Endothelial cell (in vitro differentiated cells): ENCODE measurements around the gene MAP3K5. TPM values are rescaled to one million over a fixed set of nuclear protein-coding genes. Genes with fewer than 3 reads are reported as not detected.

Source experiments
- DNase-seq: peaks from one replicate; pipeline ENCODE4 v3.0.0; 2021; ENCODE audit warnings: low spot score
- H3K27ac Mint-ChIP-seq: one replicate; pipeline ENCODE4 v1.8.0; 2021; ENCODE audit warnings: mixed read lengths, inconsistent platforms; ENCODE audit not compliant: unreplicated experiment
- H3K27me3 Mint-ChIP-seq: one replicate; pipeline ENCODE4 v1.8.0; 2021; ENCODE audit warnings: mild to moderate bottlenecking, moderate library complexity, mixed read lengths, inconsistent platforms; ENCODE audit not compliant: unreplicated experiment
- H3K36me3 Mint-ChIP-seq: one replicate; pipeline ENCODE4 v1.8.0; 2021; ENCODE audit warnings: mild to moderate bottlenecking, low read depth, mixed read lengths, inconsistent platforms; ENCODE audit not compliant: unreplicated experiment
- H3K4me1 Mint-ChIP-seq: one replicate; pipeline ENCODE4 v1.8.0; 2021; ENCODE audit warnings: mild to moderate bottlenecking, mixed read lengths, inconsistent platforms; ENCODE audit not compliant: unreplicated experiment
- H3K4me3 Mint-ChIP-seq: one replicate; pipeline ENCODE4 v1.8.0; 2021; ENCODE audit warnings: mild to moderate bottlenecking, mixed read lengths, inconsistent platforms; ENCODE audit not compliant: unreplicated experiment
- H3K9me3 Mint-ChIP-seq: one replicate; pipeline ENCODE4 v1.8.0; 2021; ENCODE audit warnings: mixed read lengths, inconsistent platforms; ENCODE audit not compliant: unreplicated experiment
- CTCF ChIP-seq: fragments of 200-600 bp; sonication (generic); IDR thresholded peaks from one replicate; pipeline ENCODE4 v1.5.0; 2021; ENCODE audit warnings: antibody characterized with exemption; ENCODE audit not compliant: unreplicated experiment
- total RNA-seq: library from RNA; stranded (reverse); fragmentation: NEBNext Ultra II Directional; extraction: Animal tissue kit (Norgen Biotek cat#: 25700); gene quantifications from one replicate; pipeline ENCODE4 v1.2.1, GENCODE V29; 2021; ENCODE audit not compliant: unreplicated experiment

MAP3K5 gene
- total RNA-seq, 1 donor from 2014 or later: 0.33 TPM

- Mint-ChIP-seq H3K36me3 (no peaks in the 10 kb centered on the region), H3K4me1 (no peaks in the 10 kb centered on the region), H3K27ac (no peak overlapping the region), H3K4me3 (no peak overlapping the region), H3K27me3 (no peaks in the 10 kb centered on the region), H3K9me3 (no peaks in the 10 kb centered on the region)
- DNase-seq: no peak
- TF ChIP-seq CTCF: no peak
These were observed 22.5 kb downstream of the MAP3K5 start for GRCh38 chr6:136769759-136770158.

GRCh38 chr6:136769124-136769523 lies 23.2 kb downstream of the MAP3K5 start:
- Mint-ChIP-seq H3K4me3 (no peak overlapping the region), H3K36me3 (no peaks in the 10 kb centered on the region), H3K27me3 (no peaks in the 10 kb centered on the region), H3K4me1 (no peaks in the 10 kb centered on the region), H3K27ac (no peak overlapping the region), H3K9me3 (no peaks in the 10 kb centered on the region)
- TF ChIP-seq CTCF: no peak
- DNase-seq: no peak

GRCh38 chr6:136767570-136768309 lies 24.5 kb downstream of the MAP3K5 start:
- H3K4me3 Mint-ChIP-seq: no peak overlapping the region

GRCh38 chr6:136767103-136767502 lies 25.2 kb downstream of the MAP3K5 start:
- Mint-ChIP-seq H3K27ac (no peak overlapping the region), H3K4me3 (no peak overlapping the region), H3K27me3 (no peaks in the 10 kb centered on the region), H3K9me3 (no peaks in the 10 kb centered on the region), H3K36me3 (no peaks in the 10 kb centered on the region), H3K4me1 (no peaks in the 10 kb centered on the region)
- no peak for TF ChIP-seq CTCF
- DNase-seq: no peak

More at GRCh38 chr6:136767570-136768309, 24.5 kb downstream of the MAP3K5 start:
- no peaks in the 10 kb centered on the region for H3K27me3 Mint-ChIP-seq
- no peaks in the 10 kb centered on the region for H3K9me3 Mint-ChIP-seq
- H3K4me1 Mint-ChIP-seq: no peaks in the 10 kb centered on the region
- TF ChIP-seq CTCF: no peak
- H3K36me3 Mint-ChIP-seq: no peaks in the 10 kb centered on the region
- no peak for DNase-seq
- no peak overlapping the region for H3K27ac Mint-ChIP-seq

- peaks cover 6% of the 10 kb centered on the region for H3K4me1 Mint-ChIP-seq
- H3K27ac Mint-ChIP-seq: no peak overlapping the region
- H3K9me3 Mint-ChIP-seq: no peaks in the 10 kb centered on the region
- H3K4me3 Mint-ChIP-seq: no peak overlapping the region
- no peak for DNase-seq
- no peaks in the 10 kb centered on the region for H3K36me3 Mint-ChIP-seq
- no peak for TF ChIP-seq CTCF
- no peaks in the 10 kb centered on the region for H3K27me3 Mint-ChIP-seq
These were observed 26.0 kb downstream of the MAP3K5 start for GRCh38 chr6:136766274-136766673.
